PFSK-1 (cell line): ENCODE measurements around the gene NFRKB.

Experiments
- FOXP2 ChIP-seq: optimal IDR thresholded peaks from 2 replicates; pipeline ENCODE3; 2011; ENCODE audit warnings: borderline replicate concordance, control low read depth, inconsistent platforms; ENCODE audit not compliant: insufficient read depth; ENCODE audit errors: extremely low read length, extremely low read depth
- POLR2AphosphoS5 ChIP-seq: IDR thresholded peaks from 2 replicates; pipeline ENCODE4 v1.6.1; 2012; ENCODE audit warnings: low read depth, mild to moderate bottlenecking, control low read depth, low read length, moderate library complexity
- SIN3A ChIP-seq: IDR thresholded peaks from 2 replicates; pipeline ENCODE4 v1.6.1; 2012; ENCODE audit warnings: mild to moderate bottlenecking, low read length, moderate library complexity, borderline replicate concordance; ENCODE audit not compliant: insufficient read depth
- TAF1 ChIP-seq: IDR thresholded peaks from 2 replicates; pipeline ENCODE4 v1.6.1; 2012; ENCODE audit warnings: low read length, control low read depth, borderline replicate concordance; ENCODE audit not compliant: insufficient read depth
- TF ChIP-seq, protein P1 (sequence below), 2 experiments: IDR thresholded peaks; 2 replicates each; pipeline versions ENCODE4 v1.6.1 to v1.8.0; 2011 to 2012; ENCODE audit warnings: low read depth in 2 of 2, low read length in 2 of 2, control low read depth in 1 of 2, inconsistent platforms in 1 of 2, mild to moderate bottlenecking in 1 of 2, moderate library complexity in 1 of 2; ENCODE audit not compliant: insufficient read depth in 1 of 2

Gene NFRKB

DNA sequence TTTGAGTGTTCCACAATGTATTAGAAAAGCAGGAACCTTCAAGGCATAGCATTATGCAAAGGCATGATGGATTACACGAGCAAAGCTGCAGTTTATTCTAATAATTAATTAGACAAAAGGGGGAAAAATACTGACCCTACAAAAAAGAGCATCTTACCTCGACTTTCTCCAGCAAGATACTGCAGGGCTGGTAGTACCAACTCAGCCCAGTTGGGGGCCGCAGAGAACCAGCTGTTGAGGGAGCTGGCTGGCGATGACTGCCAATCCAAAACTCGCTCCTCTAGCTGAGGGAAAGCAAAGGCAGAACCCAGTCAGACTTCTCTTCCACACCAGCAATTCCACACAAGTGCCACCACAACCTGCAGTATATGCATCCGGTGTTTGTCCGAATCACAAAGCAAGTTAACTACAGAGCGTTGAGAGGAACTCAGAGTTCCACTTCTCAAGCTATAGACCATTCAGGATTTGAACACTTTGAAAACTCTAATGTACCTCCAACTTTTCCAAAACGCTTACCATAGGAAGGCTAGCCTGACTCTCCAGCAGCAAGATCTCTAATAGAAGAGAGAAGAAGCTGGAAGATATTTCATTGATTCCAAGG lies 13.7 kb downstream of the NFRKB start:
- TF ChIP-seq TAF1, result no peak
- TF ChIP-seq, protein P1, sequence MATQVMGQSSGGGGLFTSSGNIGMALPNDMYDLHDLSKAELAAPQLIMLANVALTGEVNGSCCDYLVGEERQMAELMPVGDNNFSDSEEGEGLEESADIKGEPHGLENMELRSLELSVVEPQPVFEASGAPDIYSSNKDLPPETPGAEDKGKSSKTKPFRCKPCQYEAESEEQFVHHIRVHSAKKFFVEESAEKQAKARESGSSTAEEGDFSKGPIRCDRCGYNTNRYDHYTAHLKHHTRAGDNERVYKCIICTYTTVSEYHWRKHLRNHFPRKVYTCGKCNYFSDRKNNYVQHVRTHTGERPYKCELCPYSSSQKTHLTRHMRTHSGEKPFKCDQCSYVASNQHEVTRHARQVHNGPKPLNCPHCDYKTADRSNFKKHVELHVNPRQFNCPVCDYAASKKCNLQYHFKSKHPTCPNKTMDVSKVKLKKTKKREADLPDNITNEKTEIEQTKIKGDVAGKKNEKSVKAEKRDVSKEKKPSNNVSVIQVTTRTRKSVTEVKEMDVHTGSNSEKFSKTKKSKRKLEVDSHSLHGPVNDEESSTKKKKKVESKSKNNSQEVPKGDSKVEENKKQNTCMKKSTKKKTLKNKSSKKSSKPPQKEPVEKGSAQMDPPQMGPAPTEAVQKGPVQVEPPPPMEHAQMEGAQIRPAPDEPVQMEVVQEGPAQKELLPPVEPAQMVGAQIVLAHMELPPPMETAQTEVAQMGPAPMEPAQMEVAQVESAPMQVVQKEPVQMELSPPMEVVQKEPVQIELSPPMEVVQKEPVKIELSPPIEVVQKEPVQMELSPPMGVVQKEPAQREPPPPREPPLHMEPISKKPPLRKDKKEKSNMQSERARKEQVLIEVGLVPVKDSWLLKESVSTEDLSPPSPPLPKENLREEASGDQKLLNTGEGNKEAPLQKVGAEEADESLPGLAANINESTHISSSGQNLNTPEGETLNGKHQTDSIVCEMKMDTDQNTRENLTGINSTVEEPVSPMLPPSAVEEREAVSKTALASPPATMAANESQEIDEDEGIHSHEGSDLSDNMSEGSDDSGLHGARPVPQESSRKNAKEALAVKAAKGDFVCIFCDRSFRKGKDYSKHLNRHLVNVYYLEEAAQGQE (IDR thresholded peaks at IDR 0.05; ENCODE audit: insufficient read depth in 1 of 2, low read depth in 2 of 2, low read length in 2 of 2), result no peak
- no peak for TF ChIP-seq FOXP2
- no peak for TF ChIP-seq POLR2AphosphoS5
- TF ChIP-seq SIN3A, result no peak

DNA sequence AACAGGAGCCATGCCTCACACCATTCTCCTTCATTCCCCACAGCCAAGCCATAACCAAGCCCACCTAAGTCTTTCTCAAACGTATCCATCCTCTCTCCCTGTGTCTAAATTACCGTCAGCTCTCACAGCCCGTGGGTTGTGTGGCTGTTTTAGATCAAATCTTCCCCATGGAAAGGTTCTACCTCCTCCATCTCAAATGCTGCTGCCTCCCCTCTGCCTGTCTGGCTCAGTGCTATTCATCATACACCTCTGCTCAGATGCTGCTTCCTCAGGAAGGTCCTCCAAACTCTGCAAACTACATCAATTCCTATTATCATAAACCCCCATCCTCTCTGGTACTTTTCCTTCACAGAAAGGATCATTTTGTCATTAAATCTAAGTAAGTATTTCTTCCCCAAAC lies 15.1 kb downstream of the NFRKB start:
- TF ChIP-seq TAF1, result no peak
- no peak for TF ChIP-seq SIN3A
- no peak for TF ChIP-seq POLR2AphosphoS5
- TF ChIP-seq FOXP2, result no peak
- TF ChIP-seq, protein P1 (IDR thresholded peaks at IDR 0.05; ENCODE audit: insufficient read depth in 1 of 2, low read depth in 2 of 2, low read length in 2 of 2), result no peak

DNA sequence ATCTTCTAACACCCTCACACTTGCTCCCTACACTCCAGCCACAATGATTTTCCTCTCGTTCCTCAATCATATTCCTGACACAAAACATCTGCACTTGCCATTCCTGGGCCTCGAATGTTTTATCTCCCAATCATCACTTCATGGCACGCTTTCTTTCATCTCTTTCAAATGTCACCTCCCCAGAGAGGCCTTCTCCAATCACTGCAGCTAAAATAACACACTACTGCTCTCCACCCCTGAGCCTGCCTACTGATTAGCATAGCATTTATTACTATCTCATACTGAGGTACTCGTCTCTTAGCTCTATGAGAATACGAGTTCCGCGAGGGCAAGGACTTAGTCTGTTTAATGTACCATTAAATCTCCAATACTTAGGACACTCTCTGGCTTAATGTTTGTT lies 23.5 kb downstream of the NFRKB start:
- TF ChIP-seq, protein P1 (IDR thresholded peaks at IDR 0.05; ENCODE audit: insufficient read depth in 1 of 2, low read depth in 2 of 2, low read length in 2 of 2), result no peak
- TF ChIP-seq SIN3A (no peak), FOXP2 (no peak), POLR2AphosphoS5 (no peak), TAF1 (no peak)

DNA sequence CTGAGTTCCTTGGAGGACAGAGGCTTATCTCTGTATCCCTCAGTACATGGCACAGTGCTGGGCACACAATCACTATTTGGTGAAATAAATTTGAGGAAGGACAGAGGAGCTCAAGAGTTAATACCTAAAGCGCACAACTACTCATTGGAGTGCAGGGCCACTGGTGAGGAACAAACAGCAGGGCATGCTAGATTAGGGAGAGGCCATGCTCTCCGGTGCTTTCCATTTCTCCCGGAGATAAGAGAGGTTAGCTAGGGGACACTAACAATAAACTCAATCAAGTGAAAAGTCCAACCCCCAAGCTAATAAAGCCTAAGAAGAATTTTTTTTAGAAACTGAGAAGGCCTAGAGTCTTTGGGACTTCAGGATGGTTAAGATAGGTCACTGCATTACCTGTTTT lies 29.1 kb downstream of the NFRKB start:
- TF ChIP-seq TAF1 (no peak), SIN3A (no peak), POLR2AphosphoS5 (no peak), FOXP2 (no peak)
- TF ChIP-seq, protein P1 (IDR thresholded peaks at IDR 0.05; ENCODE audit: insufficient read depth in 1 of 2, low read depth in 2 of 2, low read length in 2 of 2), result no peak

DNA sequence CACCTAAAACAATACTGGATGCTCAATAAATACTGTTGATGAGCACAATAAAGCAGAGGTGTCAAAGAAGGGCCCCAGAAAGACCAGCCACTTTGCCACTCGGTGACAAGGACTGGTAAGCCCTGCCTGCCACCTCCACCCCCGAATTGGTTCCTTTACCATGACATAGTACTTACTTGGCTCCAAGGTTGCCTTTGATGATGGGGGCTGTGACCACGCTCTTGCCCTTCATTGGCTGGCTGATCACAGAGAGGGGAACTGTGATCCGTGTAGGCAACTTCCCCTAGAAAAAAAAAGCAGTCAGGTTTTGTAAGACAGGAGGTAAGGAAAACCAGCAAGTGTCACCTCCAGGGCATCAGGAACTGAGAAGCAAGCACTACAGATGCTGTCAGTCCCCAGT lies 29.7 kb downstream of the NFRKB start:
- TF ChIP-seq FOXP2, result no peak
- TF ChIP-seq TAF1, result no peak
- TF ChIP-seq SIN3A, result no peak
- no peak for TF ChIP-seq POLR2AphosphoS5
- TF ChIP-seq, protein P1 (IDR thresholded peaks at IDR 0.05; ENCODE audit: insufficient read depth in 1 of 2, low read depth in 2 of 2, low read length in 2 of 2), result no peak
